Peyer's patch (tissue), 4 donors: ENCODE measurements around the gene HSD17B2.

ENCODE experiments used
- CTCF ChIP-seq, 6 experiments: fragments of 450-650 bp in 4 of 6; fragments of 200-600 bp in 2 of 6; sonication (generic) in 1 of 6; IDR thresholded peaks; one replicate each; pipeline ENCODE4 v1.5.1; 2017 to 2019; ENCODE audit warnings: antibody characterized with exemption in 6 of 6, mild to moderate bottlenecking in 3 of 6, moderate library complexity in 1 of 6
- POLR2A ChIP-seq, 2 donors: fragments of 450-650 bp; IDR thresholded peaks; one replicate each; pipeline ENCODE4 v1.5.1; 2017; ENCODE audit warnings: antibody characterized with exemption in 2 of 2, mild to moderate bottlenecking in 2 of 2, moderate library complexity in 2 of 2

GRCh38 chr16:82146556-82146955 is 111.5 kb downstream of the HSD17B2 start:
- no peak for TF ChIP-seq CTCF (IDR thresholded peaks at IDR 0.05)
- no peak for TF ChIP-seq POLR2A (IDR thresholded peaks at IDR 0.05)
